PC-3 (cell line): Measurements from ENCODE around the gene ATPAF1. TPM values are rescaled to one million over a fixed set of nuclear protein-coding genes. Genes with fewer than 3 reads are reported as not detected.

ENCODE experiments used
- ATAC-seq: fragments of 200-7000 bp; cut with Tn5 transposase; 2 replicates; pipeline ENCODE4 v1.9.1; 2020; ENCODE audit warnings: mild to moderate bottlenecking, moderate library complexity
- BruUV-seq: library from RNA; stranded (reverse); fragments of 400-500 nt; replicated peaks from 2 replicates; lab custom pipeline; 2021; lab: Mats Ljungman, UMichigan
- CTCF ChIA-PET: fragments of 300-600 bp; sonication (Branson Sonifier 250); formaldehyde crosslinking; loops from one replicate; lab custom pipeline; 2022; ENCODE audit warnings: antibody characterized with exemption; lab: Charles Lee
- POLR2A ChIA-PET: fragments of 300-600 bp; sonication (Branson Sonifier 250); formaldehyde crosslinking; loops from one replicate; lab custom pipeline; 2022; ENCODE audit warnings: antibody characterized with exemption; ENCODE audit not compliant: unreplicated experiment; lab: Charles Lee
- DNase-seq: peaks from one replicate; pipeline ENCODE4 v3.0.0-alpha.2; 2015
- H2AFZ ChIP-seq: fragments of 300-600 bp; sonication (generic); 2 replicates; pipeline ENCODE4 v1.6.0; 2016; ENCODE audit warnings: antibody characterized with exemption, low read length
- H3F3A ChIP-seq: fragments of 300-600 bp; sonication (generic); one replicate; pipeline ENCODE4 v1.6.0; 2017; ENCODE audit warnings: antibody characterized with exemption, low read length, control low read depth, mild to moderate bottlenecking; ENCODE audit not compliant: unreplicated experiment
- H3K27ac ChIP-seq: fragments of 300-600 bp; sonication (generic); 2 replicates; pipeline ENCODE4 v1.5.1; 2016; ENCODE audit warnings: mild to moderate bottlenecking, low read length
- H3K27me3 ChIP-seq: fragments of 300-600 bp; sonication (generic); 2 replicates; pipeline ENCODE4 v1.6.1; 2016; ENCODE audit warnings: low read length, mixed read lengths
- H3K36me3 ChIP-seq: fragments of 300-600 bp; sonication (generic); 2 replicates; pipeline ENCODE4 v1.6.1; 2016; ENCODE audit warnings: low read depth, mixed run types, low read length, mixed read lengths
- H3K4me1 ChIP-seq: fragments of 300-600 bp; sonication (generic); 2 replicates; pipeline ENCODE4 v1.5.1; 2016; ENCODE audit warnings: low read length; ENCODE audit not compliant: insufficient read depth
- H3K4me2 ChIP-seq: fragments of 300-600 bp; sonication (generic); 2 replicates; pipeline ENCODE4 v1.6.0; 2016; ENCODE audit warnings: low read length
- H3K4me3 ChIP-seq: fragments of 300-600 bp; sonication (generic); 2 replicates; pipeline ENCODE4 v1.5.1; 2016; ENCODE audit warnings: mild to moderate bottlenecking, low read length, mixed read lengths
- H3K79me2 ChIP-seq: fragments of 300-600 bp; sonication (generic); 2 replicates; pipeline ENCODE4 v1.6.1; 2017; ENCODE audit warnings: low read length, mixed read lengths
- H3K9ac ChIP-seq: fragments of 300-600 bp; sonication (generic); 2 replicates; pipeline ENCODE4 v1.6.0; 2016; ENCODE audit warnings: mild to moderate bottlenecking, low read length
- H3K9me2 ChIP-seq: fragments of 300-600 bp; sonication (generic); replicated peaks from 2 replicates; pipeline ENCODE4 v1.6.1; 2016; ENCODE audit warnings: mixed run types, low read length, mixed read lengths
- H3K9me3 ChIP-seq: fragments of 300-600 bp; sonication (generic); 2 replicates; pipeline ENCODE4 v1.6.1; 2016; ENCODE audit warnings: low read length, mixed read lengths
- H4K20me1 ChIP-seq: fragments of 300-600 bp; sonication (generic); 2 replicates; pipeline ENCODE4 v1.6.1; 2016; ENCODE audit warnings: low read length, mixed read lengths
- CTCF ChIP-seq: fragments of 300-600 bp; sonication (generic); conservative IDR thresholded peaks from 2 replicates; pipeline ENCODE4 v1.5.1; 2017; ENCODE audit warnings: antibody characterized with exemption, low read depth, mild to moderate bottlenecking, low read length
- EZH2 ChIP-seq: fragments of 300-600 bp; sonication (generic); IDR thresholded peaks from one replicate; pipeline ENCODE4 v1.6.1; 2017; ENCODE audit warnings: antibody characterized with exemption, mild to moderate bottlenecking, low read length; ENCODE audit not compliant: unreplicated experiment
- EZH2phosphoT487 ChIP-seq: fragments of 300-600 bp; sonication (generic); IDR thresholded peaks from 2 replicates; pipeline ENCODE4 v1.6.1; 2018; ENCODE audit warnings: mild to moderate bottlenecking, antibody characterized with exemption, low read length, borderline replicate concordance
- intact Hi-C: fragments of 100-400 bp; cut with micrococcal nuclease; formaldehyde crosslinking; loops from 2 replicates; pipeline ENCODE4 v1.9.0; 2023
- total RNA-seq: library from RNA; depleted of rRNA; stranded (reverse); fragments of >200 nt; gene quantifications from 2 replicates; pipeline ENCODE4 v1.2.3, GENCODE V29; 2014

Gene ATPAF1
- total RNA-seq, 1 experiment from 2014 or later = 68.3 TPM

GRCh38 chr1:46650491-46650890 is 17.7 kb downstream of the ATPAF1 start:
- no peak overlapping the region for H3K4me3 ChIP-seq
- intact Hi-C loops = no loop called here
- H3K79me2 ChIP-seq = no peaks in the 10 kb centered on the region
- ATAC-seq (no peak), DNase-seq (no peak)
- POLR2A ChIA-PET = no interaction called here
- H4K20me1 ChIP-seq = no peaks in the 10 kb centered on the region
- peaks cover 44% of the 10 kb centered on the region for H3K36me3 ChIP-seq
- H3K4me2 ChIP-seq = no peak overlapping the region
- H3K9me2 ChIP-seq = no peaks in the 10 kb centered on the region
- peaks cover 10% of the 10 kb centered on the region for H3K9me3 ChIP-seq
- H3K27ac ChIP-seq = no peak overlapping the region
- CTCF ChIA-PET = no interaction called here
- TF ChIP-seq EZH2 (no peak), CTCF (no peak), EZH2phosphoT487 (no peak)
- no peaks in the 10 kb centered on the region for H3K27me3 ChIP-seq
- no TSS peak for BruUV-seq
- no peak overlapping the region for H3K9ac ChIP-seq
- H2AFZ ChIP-seq = no peak overlapping the region
- peaks cover 4% of the 10 kb centered on the region for H3F3A ChIP-seq
- H3K4me1 ChIP-seq = peaks cover 12% of the 10 kb centered on the region

- H3K9ac ChIP-seq = no peak overlapping the region
- no peak for ATAC-seq
- H4K20me1 ChIP-seq = no peaks in the 10 kb centered on the region
- no peaks in the 10 kb centered on the region for H3K27me3 ChIP-seq
- CTCF ChIA-PET = no interaction called here
- no peak overlapping the region for H3K27ac ChIP-seq
- no peak for DNase-seq
- POLR2A ChIA-PET = no interaction called here
- H3K4me2 ChIP-seq = no peak overlapping the region
- peaks cover 10% of the 10 kb centered on the region for H3K9me3 ChIP-seq
- peaks cover 12% of the 10 kb centered on the region for H3K4me1 ChIP-seq
- no peaks in the 10 kb centered on the region for H3K79me2 ChIP-seq
- no peak overlapping the region for H2AFZ ChIP-seq
- no peak overlapping the region; the same call in 1 of the 2 replicates for H3K4me3 ChIP-seq
- TF ChIP-seq EZH2 (no peak), CTCF (no peak)
- no peaks in the 10 kb centered on the region for H3K9me2 ChIP-seq
- intact Hi-C loops = no loop called here
- peaks cover 4% of the 10 kb centered on the region for H3F3A ChIP-seq
- no TSS peak for BruUV-seq
- peaks cover 38% of the 10 kb centered on the region for H3K36me3 ChIP-seq
These were observed 18.4 kb downstream of the ATPAF1 start for GRCh38 chr1:46649764-46650163.

- no TSS peak for BruUV-seq
- intact Hi-C loops = no loop called here
- H3F3A ChIP-seq = peaks cover 4% of the 10 kb centered on the region
- H3K27ac ChIP-seq = no peak overlapping the region
- H3K9me2 ChIP-seq = no peaks in the 10 kb centered on the region
- H3K27me3 ChIP-seq = no peaks in the 10 kb centered on the region
- ChIA-PET CTCF (no interaction called here), POLR2A (interaction anchor here (0.7 kb wide), 1 partner anchor 48 kb away, joined by 4 read pairs; no protein-coding TSS in a partner anchor)
- H3K9me3 ChIP-seq = peaks cover 10% of the 10 kb centered on the region
- H2AFZ ChIP-seq = no peak overlapping the region
- no peak for DNase-seq
- no peak overlapping the region for H3K9ac ChIP-seq
- TF ChIP-seq EZH2phosphoT487 (no peak), EZH2 (no peak), CTCF (no peak)
- H3K36me3 ChIP-seq = peaks cover 34% of the 10 kb centered on the region
- no peak overlapping the region for H3K4me2 ChIP-seq
- no peak overlapping the region for H3K4me3 ChIP-seq
- H3K4me1 ChIP-seq = peaks cover 20% of the 10 kb centered on the region
- no peaks in the 10 kb centered on the region for H3K79me2 ChIP-seq
- no peak for ATAC-seq
- no peaks in the 10 kb centered on the region for H4K20me1 ChIP-seq
These were observed 20.6 kb downstream of the ATPAF1 start for GRCh38 chr1:46647611-46648010.
